Subcutaneous abdominal adipose tissue (tissue), 5 donors: ENCODE data around the gene SMYD4.
"Not testable (repeated sequence)": the region's sequence is repeated elsewhere in the genome, so short reads cannot be mapped to it uniquely, and the experiment has no call there.

Source experiments
- H3K27ac ChIP-seq: one replicate; pipeline ENCODE4 v1.7.0; 2013; ENCODE audit warnings: low read depth, mild to moderate bottlenecking, inconsistent platforms, low read length, moderate library complexity
- H3K27me3 ChIP-seq, 5 donors: one replicate each; pipeline ENCODE4 v1.7.0; 2013; ENCODE audit warnings: low read length in 5 of 5, inconsistent platforms in 1 of 5; ENCODE audit not compliant: control insufficient read depth in 5 of 5, insufficient read depth in 4 of 5
- H3K36me3 ChIP-seq, 5 donors: one replicate each; pipeline ENCODE4 v1.7.0; 2013; ENCODE audit warnings: low read length in 5 of 5; ENCODE audit not compliant: control insufficient read depth in 5 of 5, insufficient read depth in 5 of 5
- H3K4me1 ChIP-seq, 5 donors: one replicate each; pipeline ENCODE4 v1.7.0; 2013; ENCODE audit warnings: low read length in 5 of 5, mild to moderate bottlenecking in 3 of 5, moderate library complexity in 1 of 5; ENCODE audit not compliant: control insufficient read depth in 5 of 5, insufficient read depth in 5 of 5
- H3K4me3 ChIP-seq, 5 donors: one replicate each; pipeline ENCODE4 v1.7.0; 2013; ENCODE audit warnings: low read length in 5 of 5, low read depth in 1 of 5
- H3K9ac ChIP-seq, 5 donors: one replicate each; pipeline ENCODE4 v1.7.0; 2013; ENCODE audit warnings: low read length in 5 of 5, mild to moderate bottlenecking in 4 of 5, moderate library complexity in 3 of 5
- H3K9me3 ChIP-seq, 5 donors: one replicate each; pipeline ENCODE4 v1.7.0; 2013; ENCODE audit warnings: low read length in 5 of 5; ENCODE audit not compliant: control insufficient read depth in 5 of 5
- donor health status: healthy.
- donor health status: healthy.
- donor health status: healthy.
- donor health status: healthy.
- donor health status: healthy.

SMYD4 gene

GRCh38 chr17:1746975-1747543, 82.6 kb downstream of the SMYD4 start:
- no peak overlapping the region for H3K4me3 ChIP-seq
- peaks cover 5 to 16% (median 9%) of the 10 kb centered on the region in 5 donors for H3K4me1 ChIP-seq
- no peak overlapping the region for H3K27ac ChIP-seq
- H3K9me3 ChIP-seq, result no peaks in the 10 kb centered on the region
- H3K27me3 ChIP-seq, result no peaks in the 10 kb centered on the region
- H3K36me3 ChIP-seq, result no peaks in the 10 kb centered on the region
- peak overlapping the region in 2 of 5 donors; percentile 23 to 41 for H3K9ac ChIP-seq

DNA sequence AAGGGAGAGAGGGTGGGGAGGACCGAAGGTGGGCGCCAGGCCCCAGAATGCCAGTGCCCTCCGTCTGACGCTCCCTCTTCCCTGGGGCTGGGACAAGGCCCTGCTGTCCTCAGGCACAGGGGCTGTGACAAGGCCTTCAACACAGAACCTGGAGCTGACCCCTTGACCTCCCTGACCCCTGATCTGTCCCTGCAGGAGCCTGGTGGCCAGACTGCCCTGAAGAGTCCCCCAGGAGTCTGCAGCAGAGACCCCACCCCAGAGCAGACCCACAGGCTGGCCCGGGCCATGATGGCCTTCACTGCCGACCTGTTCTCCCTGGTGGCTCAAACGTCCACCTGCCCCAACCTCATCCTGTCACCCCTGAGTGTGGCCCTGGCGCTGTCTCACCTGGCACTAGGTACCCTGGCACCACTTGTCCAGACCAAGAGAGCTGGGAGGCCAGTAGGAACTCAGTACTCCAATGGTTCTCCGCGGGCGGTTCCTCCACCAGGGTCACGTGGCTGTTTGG, 84.1 kb downstream of the SMYD4 start:
- no peaks in the 10 kb centered on the region for H3K27me3 ChIP-seq
- no peak overlapping the region for H3K9ac ChIP-seq
- H3K4me1 ChIP-seq, result peaks cover 5 to 13% (median 8%) of the 10 kb centered on the region in 5 donors
- no peaks in the 10 kb centered on the region for H3K9me3 ChIP-seq
- no peaks in the 10 kb centered on the region for H3K36me3 ChIP-seq
- H3K4me3 ChIP-seq, result no peak overlapping the region
- no peak overlapping the region for H3K27ac ChIP-seq

GRCh38 chr17:1744551-1745512, 84.9 kb downstream of the SMYD4 start:
- Histone ChIP-seq H3K27me3 (no peaks in the 10 kb centered on the region), H3K4me3 (no peak overlapping the region), H3K9me3 (no peaks in the 10 kb centered on the region), H3K27ac (no peak overlapping the region), H3K9ac (no peak overlapping the region), H3K36me3 (no peaks in the 10 kb centered on the region), H3K4me1 (peaks cover 5 to 10% (median 8%) of the 10 kb centered on the region in 5 donors)

DNA sequence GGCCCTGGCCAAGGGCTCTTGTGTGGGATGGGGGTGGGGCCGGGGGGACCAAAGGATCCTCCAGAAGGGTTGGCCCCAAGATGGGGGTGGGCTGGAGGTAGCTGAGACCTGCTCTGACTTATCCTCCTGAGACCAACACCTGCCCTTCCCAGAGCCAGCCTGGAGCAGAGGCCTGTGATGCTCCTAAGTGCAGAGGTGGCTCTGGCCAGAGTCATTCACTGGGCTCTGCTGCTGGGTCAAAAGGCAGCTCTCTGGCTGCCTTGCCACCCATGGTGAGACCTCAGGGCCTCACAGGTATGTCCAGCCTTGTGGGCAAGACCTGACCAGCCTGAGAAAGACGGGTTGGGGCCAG, 86.6 kb downstream of the SMYD4 start:
- no peaks in the 10 kb centered on the region for H3K27me3 ChIP-seq
- peaks cover 5 to 11% (median 8%) of the 10 kb centered on the region in 5 donors for H3K4me1 ChIP-seq
- H3K27ac ChIP-seq, result no peak overlapping the region
- peaks cover 0 to 7% (median 2%) of the 10 kb centered on the region in 5 donors for H3K36me3 ChIP-seq
- no peaks in the 10 kb centered on the region for H3K9me3 ChIP-seq
- no peak overlapping the region for H3K9ac ChIP-seq
- H3K4me3 ChIP-seq, result no peak overlapping the region

GRCh38 chr17:1742371-1743087, 87.2 kb downstream of the SMYD4 start, which contains the start of gene SERPINF2:
Gene SERPINF2 (plus strand): TSS chr17:1742871. CDS start chr17:1744996, 2,125 bp downstream.
- Histone ChIP-seq H3K27ac (no peak within 1 kb of the TSS), H3K4me1 (peaks cover 5 to 17% (median 9%) of the 10 kb centered on the region in 5 donors), H3K27me3 (no peaks in the 10 kb centered on the region), H3K9me3 (no peaks in the 10 kb centered on the region), H3K9ac (no peak within 1 kb of the TSS), H3K4me3 (no peak within 1 kb of the TSS), H3K36me3 (peaks cover 0 to 12% (median 7%) of the 10 kb centered on the region in 5 donors)

GRCh38 chr17:1741899-1742298, 87.8 kb downstream of the SMYD4 start:
- H3K27me3 ChIP-seq, H3K9me3 ChIP-seq, H3K4me3 ChIP-seq, H3K9ac ChIP-seq, H3K27ac ChIP-seq: not testable (repeated sequence)
- H3K4me1 ChIP-seq, result peaks cover 2 to 17% (median 10%) of the 10 kb centered on the region in 5 donors
- H3K36me3 ChIP-seq, result peaks cover 0 to 19% (median 13%) of the 10 kb centered on the region in 5 donors

DNA sequence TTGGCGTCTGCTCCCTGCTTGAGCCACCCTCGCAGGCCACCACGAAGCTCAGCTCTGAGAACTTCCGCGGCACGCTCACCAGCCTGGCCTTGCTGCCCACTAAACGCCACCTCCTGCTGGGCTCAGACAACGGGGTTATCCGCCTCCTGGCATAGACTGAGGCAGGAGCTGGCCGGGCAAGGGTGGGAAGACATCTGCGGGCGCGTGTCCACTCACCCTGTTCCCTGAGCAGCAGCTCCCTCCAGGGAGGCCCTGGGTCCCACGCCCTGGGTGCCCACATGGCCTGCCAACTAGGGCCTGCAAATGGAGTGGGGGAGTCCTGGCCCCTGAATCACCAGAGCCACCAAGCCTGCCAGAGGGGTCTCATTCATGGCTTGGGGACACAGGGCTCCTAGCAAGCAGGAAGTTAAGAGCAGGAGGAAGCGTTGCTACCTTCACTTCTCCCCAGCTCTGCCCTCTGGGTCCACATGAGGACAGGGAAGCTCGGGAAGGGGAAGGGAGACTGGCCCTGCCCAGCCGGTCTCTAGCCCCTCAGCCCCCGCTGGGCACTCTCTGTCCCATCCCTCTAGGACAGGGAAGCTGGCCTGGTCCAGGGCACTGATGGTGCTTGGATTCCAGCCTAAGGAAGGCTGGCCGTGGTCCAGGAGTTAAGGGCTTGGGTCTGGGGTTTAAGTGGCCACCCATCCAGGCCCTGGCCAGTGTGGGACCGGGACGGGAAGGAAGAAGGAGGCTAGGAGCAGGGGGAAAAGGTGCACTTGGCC, 92.0 kb downstream of the SMYD4 start:
- H3K36me3 ChIP-seq, result peaks cover 0 to 57% (median 40%) of the 10 kb centered on the region in 5 donors
- no peak overlapping the region for H3K9ac ChIP-seq

GRCh38 chr17:1736348-1737281, 93.1 kb downstream of the SMYD4 start:
- H3K4me1 ChIP-seq, result peaks cover 0 to 25% (median 13%) of the 10 kb centered on the region in 5 donors
- peaks cover 0 to 62% (median 46%) of the 10 kb centered on the region in 5 donors for H3K36me3 ChIP-seq
- H3K27me3 ChIP-seq, result no peaks in the 10 kb centered on the region
- peak overlapping the region in 1 of 5 donors; percentile 10 for H3K9ac ChIP-seq
- H3K9me3 ChIP-seq, result no peaks in the 10 kb centered on the region
- H3K4me3 ChIP-seq, result no peak overlapping the region
- H3K27ac ChIP-seq, result no peak overlapping the region

More for the DNA sequence above, 92.0 kb downstream of the SMYD4 start:
- no peak overlapping the region for H3K4me3 ChIP-seq
- H3K9me3 ChIP-seq, result no peaks in the 10 kb centered on the region
- peaks cover 0 to 25% (median 13%) of the 10 kb centered on the region in 5 donors for H3K4me1 ChIP-seq
- H3K27ac ChIP-seq, result no peak overlapping the region
- H3K27me3 ChIP-seq, result no peaks in the 10 kb centered on the region
